ENCODE results near the gene SPDEF.

The SPDEF gene

DNA sequence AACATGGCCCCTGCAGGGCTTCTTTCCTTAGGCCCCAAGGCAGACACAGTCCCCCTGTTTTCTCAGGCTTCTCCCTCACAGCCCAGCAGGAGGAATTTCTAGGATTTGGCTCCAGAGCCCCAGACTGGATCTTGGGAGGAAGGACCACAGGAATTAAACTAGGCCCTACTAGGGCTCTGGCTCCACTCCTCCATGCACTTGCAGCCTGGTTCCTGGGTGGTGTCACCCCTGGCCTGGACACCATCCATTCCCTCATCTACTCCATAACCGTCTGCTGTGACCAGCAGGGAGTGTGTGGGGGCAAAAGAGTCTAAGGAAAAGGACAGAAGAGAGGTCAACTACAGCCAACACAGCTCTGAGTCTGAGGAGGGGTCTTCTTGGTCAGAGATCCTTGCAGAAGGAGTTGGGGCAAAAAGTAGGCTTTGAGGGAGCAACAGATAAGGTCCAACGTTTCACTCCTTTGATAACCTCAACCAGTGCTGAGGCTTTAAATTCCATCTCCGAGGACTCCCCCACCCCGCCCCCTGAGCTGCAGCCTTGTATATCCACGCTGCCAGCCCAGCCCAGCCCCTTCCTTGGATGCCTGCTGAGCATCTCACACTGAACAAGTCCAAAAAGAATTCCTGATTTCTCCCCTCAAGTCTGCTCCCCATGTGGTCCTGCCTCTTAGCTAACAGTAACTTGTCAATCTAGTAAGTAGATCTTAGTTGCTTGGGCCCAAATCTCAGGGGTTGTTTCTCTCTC is 27.9 kb upstream of the SPDEF start:
- no peak for DNase-seq (ENCODE audit: low read depth)

DNA sequence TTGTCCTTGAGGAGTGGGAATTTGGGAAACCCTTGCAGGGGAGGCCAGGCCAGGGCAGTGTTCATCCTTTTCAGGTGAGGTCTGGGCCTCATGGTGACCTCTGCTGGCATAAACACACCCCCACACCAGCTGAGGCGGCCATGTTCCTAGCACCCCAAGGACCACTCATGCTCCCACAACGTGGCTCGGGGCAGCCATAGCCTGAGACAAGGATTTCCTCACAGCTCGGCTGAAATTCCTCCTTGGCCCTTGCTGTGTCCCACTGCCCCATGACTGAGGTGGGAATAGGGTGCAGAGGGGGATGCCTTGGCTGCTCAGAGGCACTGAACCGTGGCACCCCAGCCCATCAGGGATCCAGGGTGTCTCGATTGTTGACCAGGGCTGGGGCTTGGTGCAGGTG is 27.3 kb upstream of the SPDEF start:
- no peak for DNase-seq (ENCODE audit: low read depth)

DNA sequence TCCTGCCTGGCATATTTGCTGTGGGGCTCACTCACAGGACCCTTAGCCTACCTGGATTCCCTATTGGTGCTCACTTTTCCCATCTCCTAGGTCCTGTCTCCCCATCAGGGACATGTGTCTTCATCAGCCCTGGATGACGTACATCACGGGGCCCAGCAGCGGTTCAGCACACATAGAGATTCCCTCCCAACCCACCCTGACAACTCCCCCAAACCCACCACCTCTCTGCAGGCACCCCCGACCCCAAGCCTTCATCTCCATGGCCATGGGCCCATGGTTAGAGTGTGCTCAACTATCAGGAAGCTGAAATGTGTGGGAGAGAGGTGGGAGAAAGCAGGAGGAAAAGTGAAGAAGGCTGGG is 25.4 kb upstream of the SPDEF start:
- no peak for DNase-seq (ENCODE audit: low read depth)

DNA sequence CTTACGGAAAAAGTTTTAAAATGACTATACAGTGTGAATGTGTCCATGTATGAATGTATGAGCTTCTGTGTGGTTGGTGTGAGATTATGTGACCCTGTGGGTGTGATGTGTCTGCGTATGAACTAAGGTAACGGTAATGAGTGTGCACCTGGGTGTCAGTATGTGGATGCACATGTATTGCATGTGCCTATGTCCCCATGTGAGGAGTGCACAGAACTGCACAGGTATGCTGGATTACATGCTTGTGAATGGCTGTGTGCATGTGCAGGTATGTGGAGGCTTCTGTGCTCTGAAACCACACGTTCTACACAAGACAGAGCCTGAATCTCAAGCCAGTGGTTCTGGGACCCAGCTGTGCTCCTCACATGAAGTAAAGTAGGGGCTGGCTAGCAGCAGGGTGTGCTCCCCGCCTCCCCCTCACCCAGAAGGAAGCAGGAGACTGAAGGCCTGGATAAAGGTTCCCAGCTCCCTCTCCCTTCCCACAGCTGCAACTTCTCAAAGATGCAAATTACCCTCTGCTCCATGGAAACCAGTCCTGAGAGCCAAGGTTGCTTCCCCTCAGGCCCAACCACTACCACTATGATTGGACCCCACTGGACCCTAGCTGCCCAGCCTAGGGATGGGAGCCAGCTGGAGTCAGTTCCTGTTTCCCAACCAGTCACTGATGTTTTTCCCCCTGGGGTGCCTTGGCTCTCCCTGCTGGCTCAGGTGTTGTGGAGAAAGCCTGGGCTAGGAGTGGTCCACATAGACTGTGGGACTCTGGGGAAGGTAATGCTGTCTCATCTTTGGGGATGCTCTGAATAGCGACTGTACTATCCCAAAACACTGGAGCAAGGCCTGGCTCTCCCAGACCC is 24.8 kb upstream of the SPDEF start:
- no peak for DNase-seq (ENCODE audit: low read depth)

DNA sequence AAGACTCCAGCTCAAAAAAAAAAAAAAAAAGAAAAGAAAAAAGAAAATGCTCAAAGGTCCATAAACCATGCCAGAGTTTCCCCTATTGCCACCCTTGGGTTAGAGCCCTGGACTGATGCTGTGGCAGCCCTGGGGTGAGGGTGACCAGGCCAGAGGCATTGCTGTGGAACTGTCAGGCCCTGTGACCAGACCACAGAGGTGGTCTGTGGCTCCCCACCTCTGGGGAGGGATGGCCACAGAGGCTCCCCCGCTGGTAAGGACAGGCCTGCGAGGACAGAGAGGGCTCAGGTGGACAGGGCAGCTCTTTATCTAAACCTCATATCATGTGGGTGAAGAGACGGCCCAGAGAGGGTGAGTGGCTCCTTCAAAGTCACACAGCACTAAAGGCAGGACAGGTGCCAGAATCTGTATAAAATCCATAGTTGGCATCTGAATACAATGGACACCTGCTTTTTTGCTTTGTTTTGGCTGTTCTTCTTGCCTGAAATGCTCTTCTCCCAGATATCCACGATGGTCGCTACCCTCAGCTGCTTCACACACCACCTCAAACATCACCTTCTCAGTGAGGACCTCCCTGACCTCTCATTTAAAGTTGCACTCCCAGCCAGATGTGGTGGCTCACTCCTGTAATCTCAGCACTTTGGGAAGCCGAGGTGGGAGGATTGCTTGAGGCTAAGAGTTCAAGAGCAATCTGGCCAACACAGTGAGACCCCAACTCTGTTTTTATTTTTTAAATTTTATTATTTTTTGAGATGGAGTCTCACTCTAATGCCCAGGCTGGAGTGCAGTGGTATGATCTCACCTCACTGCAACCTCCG is 22.5 kb upstream of the SPDEF start:
- DNase-seq (ENCODE audit: low read depth): no peak

DNA sequence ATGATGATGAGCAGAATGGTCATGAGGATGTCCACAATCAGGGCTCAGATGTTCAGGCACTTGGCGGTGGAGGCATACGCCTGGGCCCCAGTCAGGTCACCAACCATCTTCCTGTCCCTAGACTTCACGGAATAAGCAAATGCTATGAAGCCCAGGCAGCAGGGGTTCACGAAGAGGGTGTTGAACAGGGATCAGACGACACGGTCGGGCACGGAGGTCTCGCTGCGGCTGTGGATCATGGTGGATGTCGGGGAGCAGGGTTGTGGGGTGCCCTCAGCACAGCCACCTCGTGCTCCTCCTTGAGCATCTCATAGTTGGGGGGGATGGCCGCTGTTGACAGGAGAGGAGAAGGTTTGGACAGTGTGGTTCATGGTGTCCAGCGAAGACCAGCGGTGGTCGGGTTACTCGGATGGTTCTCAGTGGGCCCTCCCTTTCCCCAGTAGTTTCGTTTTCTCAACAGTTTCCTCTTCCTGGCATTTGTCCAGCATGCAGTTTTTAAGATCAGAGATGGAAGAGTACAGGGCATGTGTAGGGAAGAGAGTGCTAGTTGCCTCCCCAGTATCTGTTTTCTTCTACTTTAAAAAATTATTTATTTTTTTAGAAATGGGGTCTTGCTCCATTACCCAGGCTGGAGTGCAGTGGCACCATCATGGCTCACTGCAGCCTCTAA is 20.3 kb upstream of the SPDEF start:
- DNase-seq (ENCODE audit: low read depth): no peak

DNA sequence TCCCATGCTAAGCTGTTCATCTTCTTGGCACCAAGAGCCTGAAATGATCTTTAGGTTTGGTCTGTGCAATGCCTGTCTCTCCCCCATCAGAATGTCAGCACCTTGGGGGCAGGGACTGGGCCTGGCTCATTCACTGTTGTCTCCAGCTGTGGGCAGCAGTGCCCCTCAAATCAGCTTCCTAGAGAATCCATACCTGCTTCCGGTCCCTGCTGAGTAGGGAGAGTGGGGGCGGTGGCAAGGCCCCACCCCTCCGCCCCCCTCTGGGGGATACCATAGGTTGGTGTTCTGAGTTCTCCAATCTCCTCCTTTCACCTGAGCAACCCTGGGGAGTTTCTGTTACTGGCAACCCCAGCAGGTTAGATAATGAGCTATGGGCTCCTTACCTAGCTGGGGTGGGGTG is 19.2 kb upstream of the SPDEF start:
- no peak for DNase-seq (ENCODE audit: low read depth)

DNA sequence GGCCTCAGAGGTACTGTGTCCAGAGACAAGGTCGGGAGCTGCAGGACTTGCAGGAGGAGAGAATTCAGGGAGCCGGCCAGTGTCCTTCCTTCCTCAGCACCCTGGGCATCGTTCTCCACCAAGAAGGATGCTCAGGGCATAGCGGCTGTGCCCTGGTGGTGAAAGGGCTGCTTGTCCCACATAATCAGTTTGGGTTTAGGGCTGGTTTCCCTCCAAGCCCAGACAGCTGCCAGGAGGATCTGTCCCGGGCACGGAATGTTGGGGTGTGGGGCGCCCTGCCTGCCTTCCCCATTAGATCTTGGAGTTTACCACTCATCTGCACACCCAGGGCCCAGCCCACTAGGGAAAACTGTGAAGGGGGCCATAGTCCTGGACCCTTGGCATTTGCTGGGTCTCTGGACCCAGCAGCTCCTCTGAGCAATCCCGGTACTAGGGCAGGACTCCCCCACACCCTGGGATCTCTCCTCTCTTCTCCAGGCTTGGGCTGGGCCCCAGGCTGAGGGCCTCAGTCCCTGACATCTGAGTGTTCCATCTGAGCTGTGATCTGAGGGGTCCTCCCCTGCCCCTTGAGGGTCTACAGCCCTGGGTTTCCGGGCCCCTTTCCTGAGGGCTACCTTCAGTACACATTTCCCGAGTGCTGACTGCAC is 18.6 kb upstream of the SPDEF start:
- DNase-seq (ENCODE audit: low read depth): no peak

DNA sequence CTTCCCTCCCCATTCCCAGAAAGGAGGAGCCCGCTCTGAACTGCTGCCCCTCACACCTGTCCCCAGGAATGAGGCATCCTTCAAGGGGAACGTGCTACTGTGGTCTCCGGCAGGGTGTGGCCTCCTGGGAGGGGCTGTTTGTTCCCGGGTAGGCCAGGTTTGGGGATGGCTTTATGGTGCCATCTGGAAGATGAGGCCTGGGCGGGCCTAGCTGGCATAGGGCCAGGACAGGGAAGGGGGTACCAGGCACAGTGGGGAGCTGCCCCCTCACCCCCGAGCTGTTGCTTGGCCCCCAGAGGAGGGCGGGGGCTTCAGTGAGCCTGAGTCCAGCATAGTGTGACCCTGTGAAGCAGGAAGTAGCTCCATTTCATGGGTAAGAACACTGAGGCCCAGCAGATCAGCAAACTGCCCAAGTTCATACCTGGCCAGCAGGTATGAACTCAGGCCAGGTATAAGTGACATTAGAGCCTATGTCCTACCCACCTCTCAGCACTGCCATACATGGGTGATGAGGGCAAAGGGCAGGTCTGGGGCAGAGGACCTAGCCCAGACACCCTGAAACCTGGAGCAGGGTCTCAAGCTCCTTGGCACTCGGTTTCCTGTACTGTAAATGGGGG is 17.5 kb upstream of the SPDEF start:
- no peak for DNase-seq (ENCODE audit: low read depth)

DNA sequence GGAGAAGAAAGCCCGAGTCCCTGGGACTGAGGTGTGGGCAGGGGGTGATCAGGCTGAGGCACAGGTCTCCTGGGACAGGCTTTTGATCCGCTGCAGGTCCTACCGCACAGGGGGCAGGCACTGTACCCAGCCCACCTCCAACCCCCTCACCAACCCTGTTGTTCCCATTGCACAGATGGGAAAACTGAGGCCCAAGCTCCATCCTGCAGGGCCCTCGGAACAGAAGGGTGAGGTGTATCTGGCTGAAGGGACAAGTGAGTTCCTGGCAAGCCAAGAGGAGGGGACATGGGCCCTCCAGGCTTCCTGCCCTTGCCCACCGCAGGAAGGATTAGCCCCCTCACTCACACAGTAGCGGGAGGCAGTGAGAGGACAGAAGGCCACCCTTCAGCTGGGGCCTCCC is 16.5 kb upstream of the SPDEF start:
- no peak for DNase-seq (ENCODE audit: low read depth)

DNA sequence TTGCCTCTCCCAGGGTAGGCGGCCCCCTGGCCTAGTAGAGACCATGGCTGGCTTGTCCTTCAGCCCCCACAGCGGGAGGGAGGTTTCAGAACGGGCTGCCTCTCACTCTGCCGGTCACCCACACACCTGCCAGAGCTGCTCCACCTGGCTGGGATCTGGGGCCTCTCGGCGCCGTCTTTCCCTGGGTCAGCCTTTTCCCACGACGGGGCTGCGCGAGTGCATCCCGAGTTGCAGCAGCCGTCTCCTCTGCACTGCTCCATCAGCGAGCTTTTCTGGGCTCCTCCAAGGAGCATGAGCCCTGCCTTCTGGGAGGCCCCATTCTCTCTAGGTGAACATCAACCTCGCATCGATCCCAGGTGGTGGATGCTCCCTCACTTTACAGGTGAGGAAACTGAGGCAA is 15.9 kb upstream of the SPDEF start:
- DNase-seq (ENCODE audit: low read depth): no peak

DNA sequence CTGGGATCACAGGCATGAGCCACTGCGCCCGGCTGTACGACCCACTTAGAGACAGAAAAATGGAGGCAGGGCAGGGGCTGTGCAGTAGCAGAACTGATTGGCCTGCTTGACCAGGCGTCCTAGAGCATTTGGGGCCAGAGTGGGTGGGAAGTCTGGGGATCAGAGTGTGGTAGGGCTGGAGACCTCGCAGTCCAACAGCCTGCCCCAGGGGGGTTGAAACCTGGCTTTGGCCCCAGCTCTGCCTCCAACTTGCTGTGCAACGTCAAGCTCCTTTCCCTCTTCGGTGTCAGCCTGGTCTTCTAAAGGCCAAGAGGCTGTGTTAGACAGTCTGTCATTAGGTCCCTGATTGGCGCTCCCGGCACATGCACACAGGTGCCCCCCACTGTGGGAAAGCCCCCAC is 15.3 kb upstream of the SPDEF start:
- DNase-seq (ENCODE audit: low read depth): no peak

DNA sequence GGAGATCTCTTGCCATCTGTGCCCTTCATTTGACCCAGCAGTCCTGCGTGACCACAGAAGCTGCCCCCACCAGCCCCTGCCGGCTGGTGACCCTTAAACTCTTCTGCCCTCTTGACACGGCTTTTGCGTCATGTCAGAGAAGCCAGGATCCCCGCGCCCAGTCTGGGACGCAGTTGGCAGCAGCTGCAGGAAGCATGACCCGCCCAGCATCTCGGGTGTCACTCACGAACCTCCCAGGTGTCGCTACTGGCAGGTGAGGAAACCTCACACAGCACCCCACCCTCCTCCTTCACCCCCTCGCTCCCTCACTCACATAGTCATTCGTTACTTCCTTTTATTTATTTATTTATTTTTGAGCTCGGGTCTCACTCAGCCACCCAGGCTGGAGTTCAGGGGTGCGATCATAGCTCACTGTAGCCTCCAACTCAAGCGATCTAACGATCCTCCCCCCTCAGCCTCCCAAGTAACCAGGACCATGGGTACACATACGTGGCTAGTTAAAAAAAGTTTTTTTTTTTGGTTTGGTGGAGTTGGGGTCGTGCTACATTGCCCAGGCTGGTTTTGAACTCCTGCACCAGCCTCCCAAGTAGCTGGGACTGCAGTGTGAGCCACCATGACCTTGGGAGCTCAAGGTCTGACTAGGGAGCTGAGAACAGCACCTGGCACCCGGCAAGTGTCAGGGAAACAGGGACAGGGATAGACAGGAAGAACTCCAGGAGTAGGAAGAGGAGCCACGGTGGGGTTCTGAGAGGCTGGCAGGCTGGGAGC is 14.1 kb upstream of the SPDEF start:
- DNase-seq (ENCODE audit: low read depth): no peak

DNA sequence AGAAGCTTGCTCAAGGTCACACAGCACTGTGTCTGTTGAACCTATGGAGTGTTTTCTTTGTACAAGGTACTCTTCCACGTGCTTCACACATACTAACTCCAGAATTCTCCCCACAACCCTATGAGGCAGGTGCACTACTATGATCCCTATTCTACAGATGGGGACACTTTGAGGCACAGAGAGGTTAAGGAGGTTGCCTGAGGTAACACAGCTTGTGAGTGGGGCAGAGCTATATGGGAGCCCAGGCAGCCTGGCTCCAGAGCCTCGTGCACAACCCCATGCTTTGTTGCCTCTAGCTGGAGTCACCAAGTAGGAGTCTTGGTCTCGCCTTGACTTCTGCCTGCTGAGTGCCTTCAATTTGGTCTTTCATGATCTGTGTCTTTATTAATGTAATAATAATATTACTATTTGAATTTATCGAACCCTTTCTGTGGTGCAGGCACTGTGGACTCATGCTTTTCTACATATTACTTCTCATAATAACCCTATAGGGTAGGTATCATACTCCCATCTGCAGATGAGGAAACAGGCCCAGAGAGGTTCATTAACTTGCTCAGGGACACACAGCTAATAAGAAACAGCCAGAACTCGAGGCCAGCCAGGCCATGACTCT is 13.3 kb upstream of the SPDEF start:
- DNase-seq (ENCODE audit: low read depth): no peak

DNA sequence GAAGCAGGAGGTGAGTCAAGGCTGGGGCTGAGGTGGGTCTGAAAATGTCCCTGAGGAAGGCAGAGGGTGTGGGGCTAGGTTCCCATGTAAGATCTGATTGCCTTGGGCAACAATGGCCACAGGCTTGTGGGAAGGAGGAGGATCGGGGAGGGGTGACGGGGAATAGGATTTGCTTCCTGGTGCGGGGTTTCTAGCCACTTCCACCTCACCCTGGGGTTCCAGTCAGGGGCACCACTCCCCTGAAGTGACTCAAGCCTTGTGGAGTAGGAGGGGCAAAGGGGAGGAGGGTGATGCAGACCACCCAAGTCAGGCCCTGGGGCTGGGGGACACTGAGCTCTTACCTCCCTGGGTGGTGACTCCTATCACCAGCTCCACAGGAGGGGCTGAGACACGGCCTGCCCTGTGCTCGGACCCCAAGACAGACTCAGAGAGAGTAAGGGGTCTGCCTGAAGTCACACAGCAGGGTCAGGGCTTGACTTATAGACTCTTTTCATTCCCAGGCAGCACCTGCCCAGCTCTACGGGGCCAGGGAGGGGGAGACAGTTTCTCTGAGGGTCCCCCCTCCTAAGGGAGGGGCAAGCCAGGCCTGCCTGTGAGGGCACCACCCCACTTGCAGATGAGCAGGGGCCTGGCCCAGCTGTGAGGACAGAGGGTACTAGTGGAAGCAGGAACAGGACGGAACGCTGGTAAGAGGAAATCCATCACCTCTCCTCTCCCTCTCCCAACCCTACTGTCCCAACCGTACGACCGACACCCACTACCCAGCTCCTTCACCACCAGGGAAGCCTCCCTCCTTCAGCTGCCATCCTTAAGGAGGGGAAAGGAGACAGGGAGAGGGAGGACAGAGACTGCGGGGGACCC is 12.4 kb upstream of the SPDEF start:
- DNase-seq (ENCODE audit: low read depth): no peak

DNA sequence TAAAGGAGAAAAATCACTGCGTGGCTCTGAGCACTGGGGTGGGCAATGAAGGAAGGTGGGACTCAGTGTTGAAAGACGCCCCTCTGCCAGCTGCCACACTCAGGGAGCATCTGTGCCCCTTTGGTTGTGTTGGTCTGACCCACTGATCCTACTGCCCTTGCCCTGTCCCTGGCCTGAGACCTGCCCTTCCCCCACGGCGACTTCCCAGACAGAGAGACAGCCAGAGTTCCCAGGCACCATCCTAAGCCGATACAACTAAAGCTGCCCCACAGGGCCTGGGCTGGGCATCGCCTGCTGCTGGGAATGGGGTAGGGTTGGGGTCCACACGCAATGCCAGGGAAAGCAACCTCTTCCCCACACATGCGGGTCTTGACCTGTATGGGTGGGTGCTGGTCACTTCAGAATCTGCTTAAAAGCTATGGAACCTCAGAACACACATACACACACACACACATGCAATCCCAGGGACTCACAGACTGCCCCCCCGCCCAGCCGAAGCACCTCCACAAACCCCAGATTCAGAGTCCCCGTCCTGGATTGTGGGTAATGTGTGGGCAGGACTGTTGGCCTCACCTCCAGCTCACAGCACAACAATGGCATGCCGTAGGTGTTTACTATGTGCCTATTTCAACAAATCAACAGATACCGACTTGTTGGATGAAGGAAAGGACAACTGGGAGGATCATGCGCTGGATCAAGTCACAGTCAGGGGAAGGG is 10.9 kb upstream of the SPDEF start:
- no peak for DNase-seq (ENCODE audit: low read depth)

DNA sequence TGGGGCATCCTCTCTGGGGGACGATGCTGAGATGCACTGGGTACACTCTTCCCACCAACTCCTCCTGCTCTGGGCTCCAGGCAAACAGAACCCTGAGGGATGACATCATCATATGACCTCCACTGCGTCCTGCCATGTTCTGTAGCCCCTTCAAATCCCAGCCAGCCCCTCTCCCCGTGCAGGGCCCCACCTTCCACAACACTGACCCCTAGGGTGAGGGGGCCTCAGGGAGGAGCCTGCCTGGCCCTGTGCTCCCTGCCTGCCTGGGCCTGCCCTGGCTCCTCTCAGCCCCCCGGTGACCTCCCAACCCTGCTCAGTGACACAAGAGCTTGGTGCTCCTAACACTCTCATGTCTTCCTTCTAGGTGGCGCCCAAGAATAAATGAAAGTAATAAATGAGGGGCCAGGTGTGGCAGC is 9.6 kb upstream of the SPDEF start:
- no peak for DNase-seq (ENCODE audit: low read depth)

DNA sequence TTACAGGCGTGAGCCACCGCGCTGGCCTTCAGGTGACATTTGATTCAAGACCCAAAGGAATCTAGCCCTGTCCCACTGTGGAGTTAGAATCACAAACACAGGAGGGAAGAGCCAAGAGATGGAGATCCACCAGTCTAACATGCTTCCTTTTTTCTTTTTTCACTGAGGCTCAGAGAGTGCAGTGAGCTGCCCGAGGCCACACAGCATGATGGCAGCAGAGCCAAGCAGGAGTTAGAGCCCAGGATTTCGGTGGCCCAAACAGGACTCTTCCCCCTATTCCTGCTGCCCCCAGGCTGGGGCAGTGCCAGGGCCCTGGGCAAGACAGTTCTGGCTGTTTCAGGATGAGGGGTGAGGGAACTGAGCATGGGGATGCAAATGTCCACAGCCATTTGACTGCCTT is 8.1 kb upstream of the SPDEF start:
- DNase-seq (ENCODE audit: low read depth): no peak

Measured in T follicular helper cell (primary cell).